ENCODE data around the gene NIPAL4.
"Not testable (repeated sequence)": the region's sequence is repeated elsewhere in the genome, so short reads cannot be mapped to it uniquely, and the experiment has no call there.

The NIPAL4 gene

DNA sequence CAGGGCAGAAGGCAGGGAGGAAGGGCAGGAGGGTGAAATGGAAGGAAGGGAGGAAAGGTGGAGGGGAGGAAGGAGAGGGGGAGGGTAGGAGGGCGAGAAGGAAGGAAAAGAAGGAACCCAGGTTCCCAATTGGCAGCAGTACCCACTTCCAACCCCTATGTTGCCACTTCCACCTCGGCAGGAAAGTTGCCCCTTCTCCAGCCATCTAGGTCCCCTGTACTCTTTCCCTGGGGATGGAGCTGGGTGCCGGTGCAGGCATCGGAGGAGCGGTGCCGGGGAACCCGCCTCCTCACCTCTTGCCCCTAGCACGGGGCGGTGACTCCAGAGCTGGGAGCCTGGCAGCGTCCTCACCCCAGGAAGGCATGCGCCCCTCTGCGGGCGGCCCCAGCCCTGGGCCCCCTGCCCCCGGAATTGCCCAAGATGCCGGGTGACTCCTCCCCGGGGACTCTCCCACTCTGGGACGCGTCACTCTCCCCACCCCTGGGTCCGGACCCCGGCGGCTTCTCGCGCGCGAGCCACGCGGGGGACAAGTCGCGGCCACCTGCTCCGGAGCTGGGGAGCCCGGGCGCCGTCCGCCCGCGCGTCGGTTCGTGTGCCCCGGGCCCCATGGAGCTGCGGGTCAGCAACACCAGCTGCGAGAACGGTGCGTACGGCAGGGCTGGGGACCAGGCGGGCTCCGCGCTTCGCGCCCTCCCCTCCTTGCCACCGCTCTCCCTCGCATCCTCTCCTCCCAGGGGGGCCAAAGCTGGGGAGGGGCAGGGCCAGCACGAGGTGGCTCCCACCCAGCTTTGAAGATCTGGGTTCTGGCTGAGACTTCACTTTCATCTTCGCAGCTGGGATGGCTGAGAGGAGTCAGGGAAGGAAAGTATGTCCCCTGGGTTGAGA is at the start of gene NIPAL4:
NIPAL4 (plus strand) TSS at position 499 of the 885 bp plus-strand sequence; CDS start at position 607, 108 bp downstream.
- no peaks in the 10 kb centered on the region for H3K27me3 ChIP-seq (ENCODE audit: low read depth)
- no peaks in the 10 kb centered on the region for H3K36me3 ChIP-seq (replicated peaks)
- in situ Hi-C loops (cut with MboI; ENCODE audit: low sequenced_read_pairs) = no loop called here
- H3K4me3 ChIP-seq = peak within 1 kb of the TSS; percentile 23
- no peaks in the 10 kb centered on the region for H3K9me3 ChIP-seq
- peaks cover 5% of the 10 kb centered on the region; the same call in 1 of the 2 replicates for H3K4me1 ChIP-seq
- DNase-seq (ENCODE audit: low spot score in 2 of 2) = peak in 1 of 2 experiments; percentile 26

DNA sequence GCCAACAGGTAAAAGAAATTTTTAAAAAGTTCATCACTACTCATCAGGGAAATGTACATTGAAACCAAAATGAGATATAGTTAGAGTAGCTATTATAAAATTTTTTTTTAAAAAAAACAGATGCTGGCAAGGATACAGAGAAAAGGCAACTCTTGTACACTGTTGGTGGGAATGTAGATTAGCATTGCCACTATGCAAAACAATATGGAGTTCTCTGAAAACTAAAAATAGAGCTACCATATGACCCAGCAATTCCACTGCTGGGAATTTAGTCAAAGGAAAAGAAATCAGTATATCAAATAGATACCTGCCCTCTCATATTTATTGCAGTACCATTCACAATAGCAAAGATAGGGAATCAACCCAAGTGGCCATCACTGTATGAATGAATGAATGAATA is 44.2 kb upstream of the NIPAL4 start:
- Histone ChIP-seq H3K4me3 (no peak overlapping the region), H3K4me1 (no peaks in the 10 kb centered on the region), H3K9me3 (no peaks in the 10 kb centered on the region), H3K36me3 (replicated peaks) (no peaks in the 10 kb centered on the region), H3K27me3 (ENCODE audit: low read depth) (no peaks in the 10 kb centered on the region)
- in situ Hi-C loops (cut with MboI; ENCODE audit: low sequenced_read_pairs) = no loop called here
- DNase-seq (ENCODE audit: low spot score in 2 of 2) = no peak

DNA sequence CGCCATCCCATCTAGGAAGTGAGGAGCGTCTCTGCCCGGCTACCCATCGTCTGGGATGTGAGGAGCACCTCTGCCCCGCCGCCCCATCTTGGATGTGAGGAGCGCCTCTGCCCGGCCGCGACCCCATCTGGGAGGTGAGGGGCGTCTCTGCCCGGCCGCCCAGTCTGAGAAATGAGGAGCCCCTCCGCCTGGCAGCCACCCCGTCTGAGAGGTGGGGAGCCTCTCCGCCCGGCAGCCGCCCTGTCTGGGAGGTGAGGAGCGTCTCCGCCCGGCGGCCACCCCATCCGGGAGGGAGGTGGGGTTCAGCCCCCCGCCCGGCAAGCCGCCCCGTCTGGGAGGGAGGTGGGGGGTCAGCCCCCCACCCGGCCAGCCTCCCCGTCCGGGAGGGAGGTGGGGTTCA is 40.5 kb upstream of the NIPAL4 start:
- H3K9me3 ChIP-seq; in situ Hi-C loops (cut with MboI; ENCODE audit: low sequenced_read_pairs); H3K4me3 ChIP-seq; DNase-seq (ENCODE audit: low spot score in 2 of 2); H3K36me3 ChIP-seq (replicated peaks); H3K4me1 ChIP-seq; H3K27me3 ChIP-seq (ENCODE audit: low read depth): not testable (repeated sequence)

DNA sequence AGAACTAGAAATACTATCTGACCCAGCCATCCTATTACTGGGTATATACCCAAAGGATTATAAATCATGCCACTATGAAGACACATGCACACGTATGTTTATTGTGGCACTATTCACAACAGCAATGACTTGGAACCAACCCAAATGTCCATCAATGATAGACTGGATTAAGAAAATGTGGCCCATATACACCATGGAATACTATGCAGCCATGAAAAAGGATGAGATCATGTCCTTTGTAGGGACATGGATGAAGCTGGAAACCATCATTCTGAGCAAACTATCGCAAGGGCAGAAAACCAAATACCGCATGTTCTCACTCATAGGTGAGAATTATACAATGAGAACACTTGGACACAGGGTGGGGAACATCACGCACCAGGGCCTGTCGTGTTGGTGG is 30.1 kb upstream of the NIPAL4 start:
- H3K4me3 ChIP-seq; H3K9me3 ChIP-seq; in situ Hi-C loops (cut with MboI; ENCODE audit: low sequenced_read_pairs); H3K27me3 ChIP-seq (ENCODE audit: low read depth); H3K36me3 ChIP-seq (replicated peaks); H3K4me1 ChIP-seq; DNase-seq (ENCODE audit: low spot score in 2 of 2): not testable (repeated sequence)

DNA sequence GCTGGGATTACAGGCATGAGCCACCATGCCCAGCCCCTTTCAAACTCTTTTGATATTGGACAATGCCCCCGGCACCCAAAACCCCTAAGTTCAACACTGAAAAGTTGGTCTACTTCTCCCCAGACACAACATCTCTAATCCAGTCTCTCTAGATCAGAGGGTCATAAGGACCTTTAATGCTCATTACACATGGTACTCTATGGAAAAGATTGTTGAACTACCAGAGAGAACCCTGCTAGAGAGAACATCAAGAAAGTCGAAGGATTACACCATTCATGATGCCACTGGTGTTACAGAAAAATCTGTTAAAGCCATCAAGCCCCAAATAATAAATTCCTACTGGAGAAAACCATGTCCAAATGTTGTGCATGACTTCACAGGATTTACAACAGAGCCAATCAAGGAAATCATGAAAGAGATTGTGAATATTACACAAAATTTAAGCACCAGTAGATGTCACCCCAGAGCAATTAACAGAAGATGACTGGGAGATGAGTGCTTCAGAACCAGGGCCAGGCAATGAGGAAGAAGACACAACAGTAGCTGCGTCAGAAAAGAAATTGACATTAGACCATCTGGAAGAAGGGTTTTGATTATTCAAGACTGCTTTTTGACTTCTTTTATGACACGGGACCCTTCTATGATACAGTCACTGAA is 28.3 kb upstream of the NIPAL4 start:
- peak; percentile 24 to 50 for DNase-seq (ENCODE audit: low spot score in 2 of 2)
- in situ Hi-C loops (cut with MboI; ENCODE audit: low sequenced_read_pairs) = no loop called here

DNA sequence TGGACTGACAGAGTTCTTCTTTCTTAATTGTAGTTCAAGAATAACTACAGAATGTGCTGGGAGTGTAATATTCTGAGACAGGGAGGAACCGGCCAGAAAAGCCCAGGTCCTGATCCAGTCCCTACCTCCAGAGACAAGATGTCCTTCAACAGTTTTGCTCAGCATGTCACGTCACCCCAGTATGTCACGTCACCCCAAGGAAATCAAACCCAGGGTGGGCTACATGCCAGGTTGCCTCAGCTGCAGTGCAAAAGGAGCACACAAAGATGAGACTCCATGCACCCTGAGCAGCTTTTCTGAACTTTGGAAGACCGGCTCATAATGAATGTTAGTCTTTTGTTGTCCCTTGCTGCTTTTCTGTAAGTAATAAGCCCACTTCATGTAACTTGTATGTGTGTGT is 25.9 kb upstream of the NIPAL4 start:
- in situ Hi-C loops (cut with MboI; ENCODE audit: low sequenced_read_pairs) = no loop called here
- Histone ChIP-seq H3K9me3 (peaks cover 2% of the 10 kb centered on the region; the same call in 1 of the 2 replicates), H3K4me1 (no peaks in the 10 kb centered on the region), H3K4me3 (no peak overlapping the region), H3K36me3 (replicated peaks) (no peaks in the 10 kb centered on the region), H3K27me3 (ENCODE audit: low read depth) (no peaks in the 10 kb centered on the region)
- no peak for DNase-seq (ENCODE audit: low spot score in 2 of 2)

More for the DNA sequence above, 28.3 kb upstream of the NIPAL4 start:
- Histone ChIP-seq H3K4me3 (no peak overlapping the region), H3K4me1 (no peaks in the 10 kb centered on the region), H3K9me3 (peaks cover 2% of the 10 kb centered on the region; the same call in 1 of the 2 replicates), H3K27me3 (ENCODE audit: low read depth) (no peaks in the 10 kb centered on the region), H3K36me3 (replicated peaks) (no peaks in the 10 kb centered on the region)

DNA sequence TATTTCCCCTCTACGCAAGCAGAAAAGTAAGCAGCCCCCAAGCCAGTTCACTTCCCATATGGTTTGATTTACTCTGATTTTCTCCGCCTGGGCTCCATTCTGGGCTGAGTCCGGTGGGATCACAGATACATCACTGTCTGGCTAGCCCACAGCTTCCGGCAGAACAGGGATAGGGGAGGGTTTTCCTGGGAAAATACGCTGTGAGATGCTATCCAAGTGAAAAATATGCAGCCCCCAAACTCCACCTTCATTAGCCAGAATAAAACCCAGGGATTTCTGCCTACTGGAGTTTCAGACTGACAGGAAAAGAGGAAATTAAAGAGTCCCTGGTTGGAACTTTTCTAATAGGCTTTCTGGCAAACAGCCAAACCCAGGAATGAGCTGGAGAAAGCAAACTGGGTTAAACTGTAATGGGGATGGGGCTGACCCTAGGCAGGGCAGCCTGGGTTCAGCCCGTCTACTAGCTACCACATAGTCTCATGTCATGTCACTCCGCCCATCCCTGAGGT is 16.9 kb upstream of the NIPAL4 start:
- H3K4me3 ChIP-seq = no peak overlapping the region
- no peak for DNase-seq (ENCODE audit: low spot score in 2 of 2)

DNA sequence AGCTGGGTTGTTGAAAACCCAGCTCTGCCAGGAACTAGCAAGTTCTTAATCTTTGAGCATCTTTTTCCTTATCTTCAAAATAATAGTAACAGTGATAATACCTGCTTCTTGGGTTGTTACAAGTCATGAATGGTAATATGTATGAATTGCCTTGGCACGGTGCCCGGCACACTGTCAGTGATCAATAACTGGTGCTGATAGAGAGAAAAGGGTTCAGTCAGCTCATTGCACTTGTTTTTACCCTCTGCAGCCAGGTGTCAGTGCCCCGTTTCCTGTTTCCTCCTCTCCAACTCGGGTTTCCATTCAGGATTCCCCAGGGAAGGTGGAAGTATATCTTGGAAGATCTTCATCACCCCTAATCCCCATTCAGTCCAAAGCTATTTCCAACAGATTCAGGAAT is 15.8 kb upstream of the NIPAL4 start:
- no peak for DNase-seq (ENCODE audit: low spot score in 2 of 2)
- Histone ChIP-seq H3K36me3 (replicated peaks) (no peaks in the 10 kb centered on the region), H3K4me1 (peaks cover 8% of the 10 kb centered on the region), H3K9me3 (no peaks in the 10 kb centered on the region), H3K4me3 (no peak overlapping the region), H3K27me3 (ENCODE audit: low read depth) (no peaks in the 10 kb centered on the region)
- in situ Hi-C loops (cut with MboI; ENCODE audit: low sequenced_read_pairs) = no loop called here

More for the DNA sequence above, 16.9 kb upstream of the NIPAL4 start:
- in situ Hi-C loops (cut with MboI; ENCODE audit: low sequenced_read_pairs) = no loop called here
- Histone ChIP-seq H3K36me3 (replicated peaks) (no peaks in the 10 kb centered on the region), H3K4me1 (no peaks in the 10 kb centered on the region), H3K9me3 (no peaks in the 10 kb centered on the region), H3K27me3 (ENCODE audit: low read depth) (no peaks in the 10 kb centered on the region)

DNA sequence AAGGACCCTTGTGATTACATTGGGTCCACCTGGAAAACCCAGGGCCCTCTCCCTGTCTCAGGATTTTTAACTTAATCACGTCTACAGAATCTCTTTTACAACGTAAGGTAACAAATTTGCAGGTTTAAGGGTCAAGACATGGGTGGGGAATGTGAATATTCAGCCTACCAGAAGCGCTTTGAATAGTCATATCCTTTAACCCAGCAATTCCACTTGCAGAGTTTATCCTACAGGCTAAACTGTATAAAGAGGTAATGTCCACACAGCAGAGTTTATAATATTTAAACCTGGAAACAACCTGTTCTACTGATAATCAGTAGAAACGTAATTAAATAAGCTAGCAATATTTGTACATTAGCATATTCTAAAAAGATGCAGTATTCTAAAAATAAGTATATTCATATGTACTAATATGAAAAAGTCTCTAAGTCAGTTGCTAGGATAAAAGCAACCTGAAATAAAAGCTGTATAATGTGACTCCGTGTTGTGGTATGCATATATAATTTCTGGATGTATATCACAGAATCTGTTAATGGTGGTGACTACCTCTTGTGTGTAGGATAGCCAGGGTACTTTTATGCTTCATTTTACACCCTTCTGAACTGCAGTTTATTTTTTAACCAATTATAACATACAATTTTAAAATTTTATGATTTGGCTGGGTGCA is 14.1 kb upstream of the NIPAL4 start:
- Histone ChIP-seq H3K36me3 (replicated peaks) (no peaks in the 10 kb centered on the region), H3K27me3 (ENCODE audit: low read depth) (no peaks in the 10 kb centered on the region), H3K4me3 (no peak overlapping the region), H3K9me3 (no peaks in the 10 kb centered on the region), H3K4me1 (peaks cover 16% of the 10 kb centered on the region)
- in situ Hi-C loops (cut with MboI; ENCODE audit: low sequenced_read_pairs) = no loop called here
- no peak for DNase-seq (ENCODE audit: low spot score in 2 of 2)

DNA sequence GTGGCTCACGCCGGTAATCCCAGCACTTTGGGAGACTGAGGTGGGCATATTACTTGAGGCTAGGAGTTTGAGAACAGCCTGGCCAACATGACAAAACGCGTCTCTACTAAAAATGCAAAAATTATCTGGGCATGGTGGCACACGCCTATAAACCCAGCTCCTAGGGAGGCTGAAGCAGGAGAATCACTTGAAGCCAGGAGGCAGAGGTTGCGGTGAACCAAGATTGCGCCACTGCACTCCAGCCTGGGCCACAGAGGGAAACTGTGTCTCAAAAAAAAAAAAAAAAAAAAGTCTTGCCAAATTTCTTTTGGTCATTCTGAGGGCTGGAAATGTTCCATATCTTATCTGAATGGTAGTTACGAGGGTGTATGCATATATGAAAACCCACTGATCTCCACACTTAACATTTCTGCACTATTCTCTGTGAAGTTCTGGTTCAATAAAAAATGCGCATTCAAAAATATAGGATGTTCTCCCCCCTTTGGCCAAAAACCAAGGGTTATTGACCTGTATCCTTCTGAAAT is 13.5 kb upstream of the NIPAL4 start:
- in situ Hi-C loops (cut with MboI; ENCODE audit: low sequenced_read_pairs) = no loop called here
- Histone ChIP-seq H3K4me1 (peaks cover 16% of the 10 kb centered on the region), H3K36me3 (replicated peaks) (no peaks in the 10 kb centered on the region)

DNA sequence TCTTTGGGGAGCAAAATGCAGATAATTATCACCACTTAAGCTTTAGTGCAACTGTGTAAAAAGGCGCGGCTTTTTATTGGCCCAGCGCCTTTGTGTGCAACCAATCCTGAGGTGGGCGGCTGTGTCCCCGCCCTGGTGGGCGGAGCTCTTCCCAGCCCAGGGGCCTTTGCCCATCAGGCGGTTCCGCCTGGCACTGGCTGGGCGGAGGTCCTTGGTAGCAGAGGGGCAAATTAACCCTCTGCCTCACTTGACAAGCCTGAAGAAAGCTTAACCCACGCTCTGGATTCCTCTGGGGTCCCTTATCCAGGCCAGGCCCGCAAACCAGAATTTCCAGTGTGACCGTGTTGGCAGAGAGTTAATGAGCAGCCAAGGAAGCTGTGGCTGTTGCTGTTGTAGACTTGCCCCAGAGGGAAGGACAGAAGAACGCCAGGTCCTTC is 12.8 kb upstream of the NIPAL4 start:
- Histone ChIP-seq H3K9me3 (no peaks in the 10 kb centered on the region), H3K4me1 (peaks cover 16% of the 10 kb centered on the region), H3K36me3 (replicated peaks) (no peaks in the 10 kb centered on the region), H3K4me3 (no peak overlapping the region), H3K27me3 (ENCODE audit: low read depth) (no peaks in the 10 kb centered on the region)
- peak in 1 of 2 experiments; percentile 25 for DNase-seq (ENCODE audit: low spot score in 2 of 2)
- in situ Hi-C loops (cut with MboI; ENCODE audit: low sequenced_read_pairs) = no loop called here

More for the DNA sequence above, 13.5 kb upstream of the NIPAL4 start:
- no peak for DNase-seq (ENCODE audit: low spot score in 2 of 2)
- H3K4me3 ChIP-seq = no peak overlapping the region
- no peaks in the 10 kb centered on the region for H3K9me3 ChIP-seq
- H3K27me3 ChIP-seq (ENCODE audit: low read depth) = no peaks in the 10 kb centered on the region

DNA sequence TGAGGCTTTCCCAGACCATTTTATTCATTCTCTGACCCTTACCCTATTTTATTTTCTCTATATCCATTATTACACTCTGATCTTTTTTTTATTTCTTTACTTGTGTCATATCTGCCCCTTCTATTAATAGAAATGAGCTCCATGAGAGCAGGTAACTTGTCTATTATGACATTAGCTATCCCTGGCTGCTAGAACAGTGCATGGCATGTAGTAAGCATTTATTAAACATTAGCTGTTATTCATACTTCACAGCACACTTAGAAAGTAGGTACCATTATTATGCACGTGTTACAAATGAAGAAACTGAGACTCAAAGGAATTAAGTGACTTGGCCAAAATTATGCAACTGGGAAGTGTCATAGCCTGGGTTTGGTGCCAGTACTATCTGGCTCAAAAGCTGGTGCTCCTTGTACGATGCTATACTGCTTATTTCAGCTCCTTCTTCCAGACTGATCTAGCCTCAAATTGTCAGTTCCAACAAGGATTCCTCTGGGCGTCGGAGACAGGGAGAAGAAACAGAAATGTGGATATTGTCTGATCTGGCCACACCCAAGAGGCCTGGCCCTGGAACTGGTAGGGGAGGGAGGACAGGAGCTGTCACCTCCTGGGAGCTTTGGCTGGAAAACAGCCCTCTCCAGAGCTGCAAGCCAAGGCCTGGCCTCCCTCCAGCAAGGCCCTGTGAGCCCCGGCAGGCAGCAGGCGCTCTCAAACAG is 10.8 kb upstream of the NIPAL4 start:
- Histone ChIP-seq H3K9me3 (no peaks in the 10 kb centered on the region), H3K4me1 (peaks cover 16% of the 10 kb centered on the region), H3K4me3 (no peak overlapping the region), H3K36me3 (replicated peaks) (no peaks in the 10 kb centered on the region), H3K27me3 (ENCODE audit: low read depth) (no peaks in the 10 kb centered on the region)
- peak in 1 of 2 experiments; percentile 62 for DNase-seq (ENCODE audit: low spot score in 2 of 2)
- in situ Hi-C loops (cut with MboI; ENCODE audit: low sequenced_read_pairs) = no loop called here

DNA sequence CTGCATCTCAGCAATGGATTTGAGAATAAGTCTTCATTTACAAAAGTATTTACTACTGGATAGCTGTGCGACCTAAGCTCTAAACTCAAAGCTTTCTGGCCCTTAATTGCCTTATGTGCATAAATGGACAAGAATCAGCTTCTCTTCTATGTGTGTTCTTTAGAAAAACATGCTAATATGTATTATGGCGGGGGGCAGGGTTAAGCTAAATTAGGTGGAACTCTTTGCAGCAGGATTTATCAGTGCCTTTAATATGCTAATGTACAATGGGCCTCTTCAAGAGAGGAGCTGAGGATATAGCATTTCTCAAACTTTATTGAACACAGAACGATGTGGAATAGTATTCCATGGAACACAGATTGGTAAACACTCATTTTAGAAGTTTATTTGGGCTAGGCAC is 10.0 kb upstream of the NIPAL4 start:
- Histone ChIP-seq H3K36me3 (replicated peaks) (no peaks in the 10 kb centered on the region), H3K4me3 (no peak overlapping the region), H3K9me3 (no peaks in the 10 kb centered on the region), H3K4me1 (peaks cover 16% of the 10 kb centered on the region), H3K27me3 (ENCODE audit: low read depth) (no peaks in the 10 kb centered on the region)
- DNase-seq (ENCODE audit: low spot score in 2 of 2) = peak; percentile 71 to 85
- in situ Hi-C loops (cut with MboI; ENCODE audit: low sequenced_read_pairs) = no loop called here
